NOMO-1 (cell line): Measurements from ENCODE around the gene PHF12.

Experiments used
- DNase-seq, 2 experiments: peaks; one replicate each; lab custom pipeline; 2025; ENCODE audit not compliant: unreplicated experiment in 2 of 2; lab: John Stamatoyannopoulos, UW

The PHF12 gene

GRCh38 chr17:28864991-28865849 lies 86.1 kb downstream of the PHF12 start:
- no peak for DNase-seq

GRCh38 chr17:28863953-28864352 lies 87.4 kb downstream of the PHF12 start:
- no peak for DNase-seq

- DNase-seq: no peak
These were observed 88.8 kb downstream of the PHF12 start for GRCh38 chr17:28862561-28862960.

- DNase-seq: no peak
These were observed 89.7 kb downstream of the PHF12 start for GRCh38 chr17:28861393-28862203.

GRCh38 chr17:28860363-28860808 lies 90.9 kb downstream of the PHF12 start:
- no peak for DNase-seq

GRCh38 chr17:28858801-28859355 lies 92.4 kb downstream of the PHF12 start:
- DNase-seq: no peak

- DNase-seq: no peak
These were observed 93.2 kb downstream of the PHF12 start for GRCh38 chr17:28857905-28858800.

- no peak for DNase-seq
These were observed 95.2 kb downstream of the PHF12 start for GRCh38 chr17:28856028-28856574.

- DNase-seq: no peak
These were observed 96.0 kb downstream of the PHF12 start for GRCh38 chr17:28855336-28855679.
